Measurements from ENCODE around the gene GBE1.

The GBE1 gene

DNA sequence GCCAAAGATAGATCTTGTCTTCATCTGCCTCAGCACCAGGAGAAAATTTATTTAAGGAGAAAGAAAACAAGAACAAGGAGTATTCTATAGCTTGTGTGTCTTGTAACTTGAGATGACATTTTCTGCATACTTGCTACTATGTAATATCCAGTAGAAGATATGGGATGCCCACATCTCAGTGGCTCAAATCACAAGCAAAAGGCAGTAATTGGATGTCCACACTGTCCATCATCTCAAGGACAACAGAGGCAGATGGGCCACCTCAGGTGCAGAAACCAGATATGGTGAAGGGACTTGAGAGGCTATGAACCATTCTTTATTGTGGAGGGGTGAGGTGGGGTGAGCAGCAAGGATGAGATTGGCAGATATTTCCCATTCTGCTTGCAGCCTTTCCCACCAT, 309.0 kb downstream of the GBE1 start:
- Mint-ChIP-seq H3K36me3 (ENCODE audit: low read depth) (no peaks in the 10 kb centered on the region), H3K4me1 (ENCODE audit: low read depth) (no peaks in the 10 kb centered on the region), H3K9me3 (no peaks in the 10 kb centered on the region), H3K4me3 (no peak overlapping the region), H3K27ac (no peak overlapping the region), H3K27me3 (no peaks in the 10 kb centered on the region)
- no peak for DNase-seq

DNA sequence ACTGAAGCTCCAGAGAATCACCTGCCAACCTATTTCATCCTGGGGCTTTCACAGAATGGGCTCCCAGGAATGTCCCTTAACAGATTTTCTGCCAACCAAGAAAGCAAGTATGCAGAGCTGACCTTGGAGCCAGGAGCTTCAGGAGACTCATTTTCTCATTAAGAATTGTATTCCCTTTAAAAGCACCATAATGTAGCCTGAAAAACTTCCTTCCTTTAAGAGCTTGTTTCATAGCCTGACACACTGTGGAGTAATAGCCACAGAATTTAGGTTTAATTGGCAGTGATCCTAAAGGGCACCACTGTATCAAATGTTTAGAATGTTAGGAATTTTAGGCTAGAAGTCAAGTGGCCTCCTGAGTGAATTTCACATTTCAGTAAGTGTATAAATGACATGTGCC, 309.8 kb downstream of the GBE1 start:
- H3K27me3 Mint-ChIP-seq, result no peaks in the 10 kb centered on the region
- no peaks in the 10 kb centered on the region for H3K4me1 Mint-ChIP-seq (ENCODE audit: low read depth)
- no peak for DNase-seq
- no peaks in the 10 kb centered on the region for H3K9me3 Mint-ChIP-seq
- H3K36me3 Mint-ChIP-seq (ENCODE audit: low read depth), result no peaks in the 10 kb centered on the region
- H3K27ac Mint-ChIP-seq, result no peak overlapping the region
- H3K4me3 Mint-ChIP-seq, result no peak overlapping the region

DNA sequence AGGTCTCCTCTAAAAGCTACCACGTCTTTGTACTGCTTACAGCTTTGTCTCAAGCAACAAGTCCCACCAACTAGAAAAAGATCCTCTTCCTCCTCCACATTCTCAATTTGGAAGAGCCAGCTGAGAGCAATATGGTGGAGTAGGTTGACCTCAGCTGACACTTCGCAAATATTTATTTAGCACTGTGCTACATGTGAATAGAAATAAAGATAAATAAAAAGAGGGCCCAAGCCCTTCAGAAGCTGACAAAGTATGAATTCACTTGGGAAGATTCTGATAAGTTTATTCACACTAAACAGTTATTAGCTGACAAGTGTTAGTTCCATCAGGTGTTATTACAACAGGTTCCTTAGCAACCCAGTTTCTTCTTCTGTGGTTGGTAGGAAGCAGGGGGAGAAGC, 310.3 kb downstream of the GBE1 start:
- H3K4me1 Mint-ChIP-seq (ENCODE audit: low read depth), result no peaks in the 10 kb centered on the region
- no peak for DNase-seq
- H3K9me3 Mint-ChIP-seq, result no peaks in the 10 kb centered on the region
- H3K4me3 Mint-ChIP-seq, result no peak overlapping the region
- no peaks in the 10 kb centered on the region for H3K27me3 Mint-ChIP-seq
- no peak overlapping the region for H3K27ac Mint-ChIP-seq
- no peaks in the 10 kb centered on the region for H3K36me3 Mint-ChIP-seq (ENCODE audit: low read depth)

DNA sequence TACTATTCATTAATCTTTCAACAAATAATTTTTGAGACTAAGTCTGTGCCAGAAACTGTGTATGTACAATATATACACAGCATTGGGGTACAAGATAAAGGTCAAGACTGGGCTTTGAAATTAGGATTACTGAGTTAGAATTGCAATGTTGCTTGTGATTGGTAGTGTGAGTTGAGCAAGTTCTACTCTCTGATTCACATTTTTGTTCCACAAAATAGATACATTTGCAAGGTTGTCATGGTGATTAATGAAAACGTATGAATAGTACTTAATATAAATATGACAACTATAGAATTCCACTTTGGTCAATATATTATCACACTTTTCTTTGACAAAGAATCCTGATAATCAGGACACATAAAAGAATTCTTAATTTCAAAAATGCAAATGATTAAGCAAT, 314.6 kb downstream of the GBE1 start:
- Mint-ChIP-seq H3K4me3 (no peak overlapping the region), H3K4me1 (ENCODE audit: low read depth) (no peaks in the 10 kb centered on the region), H3K27ac (no peak overlapping the region), H3K36me3 (ENCODE audit: low read depth) (no peaks in the 10 kb centered on the region), H3K9me3 (peaks cover 2% of the 10 kb centered on the region), H3K27me3 (no peaks in the 10 kb centered on the region)
- DNase-seq, result no peak

DNA sequence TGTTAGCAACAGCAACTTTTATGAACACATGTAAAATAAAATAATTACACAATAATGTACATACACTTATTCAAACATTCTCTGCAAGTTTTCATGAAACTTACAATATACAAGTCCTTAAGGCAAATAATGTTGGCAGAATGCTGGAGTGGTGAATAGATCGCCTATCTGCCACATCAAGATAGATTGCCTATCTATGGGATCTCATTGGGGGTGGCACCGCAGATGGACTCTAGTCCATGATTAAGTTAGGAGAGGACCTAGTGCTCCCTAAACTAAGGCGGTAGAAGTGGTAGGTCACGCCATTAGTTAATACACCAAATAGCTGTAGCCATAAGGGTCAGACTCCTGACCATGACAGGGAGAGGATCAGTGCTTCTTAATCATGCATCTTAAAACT, 315.7 kb downstream of the GBE1 start:
- DNase-seq, result no peak
- no peaks in the 10 kb centered on the region for H3K4me1 Mint-ChIP-seq (ENCODE audit: low read depth)
- no peak overlapping the region for H3K4me3 Mint-ChIP-seq
- H3K9me3 Mint-ChIP-seq, result peaks cover 2% of the 10 kb centered on the region
- no peaks in the 10 kb centered on the region for H3K27me3 Mint-ChIP-seq
- H3K36me3 Mint-ChIP-seq (ENCODE audit: low read depth), result no peaks in the 10 kb centered on the region
- H3K27ac Mint-ChIP-seq, result no peak overlapping the region

DNA sequence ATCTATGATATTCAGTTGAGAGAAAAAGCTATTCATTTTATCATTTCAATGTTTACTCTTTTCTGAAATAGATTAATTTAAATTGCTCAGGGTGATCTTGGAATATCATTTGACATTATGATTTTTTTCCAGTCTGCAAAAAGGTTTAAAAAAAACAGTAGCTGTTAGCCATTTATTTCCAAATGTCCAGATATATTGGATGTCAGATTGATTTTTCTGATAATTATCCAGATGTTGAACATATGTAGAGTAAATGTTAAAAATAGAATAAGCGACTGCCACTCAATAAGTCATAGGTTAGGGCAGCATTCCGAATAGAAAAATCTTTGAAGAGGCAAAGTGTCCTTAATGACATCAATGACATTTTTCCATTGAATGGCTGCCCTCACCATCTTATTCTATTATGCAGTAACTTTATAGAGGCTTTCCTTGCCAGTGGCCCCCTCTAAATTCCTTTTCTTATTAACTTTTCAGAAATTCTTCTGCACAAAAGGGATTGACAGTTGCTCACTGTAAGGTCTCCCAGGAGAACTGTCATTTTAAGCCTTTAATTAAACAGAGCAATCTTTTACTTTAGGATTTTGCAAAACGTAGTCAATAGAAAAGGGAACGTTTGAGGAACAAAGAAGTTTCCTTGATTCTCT, 316.5 kb downstream of the GBE1 start:
- no peaks in the 10 kb centered on the region for H3K27me3 Mint-ChIP-seq
- H3K4me1 Mint-ChIP-seq (ENCODE audit: low read depth), result no peaks in the 10 kb centered on the region
- H3K4me3 Mint-ChIP-seq, result no peak overlapping the region
- H3K27ac Mint-ChIP-seq, result no peak overlapping the region
- no peaks in the 10 kb centered on the region for H3K36me3 Mint-ChIP-seq (ENCODE audit: low read depth)
- H3K9me3 Mint-ChIP-seq, result peaks cover 2% of the 10 kb centered on the region
- no peak for DNase-seq

DNA sequence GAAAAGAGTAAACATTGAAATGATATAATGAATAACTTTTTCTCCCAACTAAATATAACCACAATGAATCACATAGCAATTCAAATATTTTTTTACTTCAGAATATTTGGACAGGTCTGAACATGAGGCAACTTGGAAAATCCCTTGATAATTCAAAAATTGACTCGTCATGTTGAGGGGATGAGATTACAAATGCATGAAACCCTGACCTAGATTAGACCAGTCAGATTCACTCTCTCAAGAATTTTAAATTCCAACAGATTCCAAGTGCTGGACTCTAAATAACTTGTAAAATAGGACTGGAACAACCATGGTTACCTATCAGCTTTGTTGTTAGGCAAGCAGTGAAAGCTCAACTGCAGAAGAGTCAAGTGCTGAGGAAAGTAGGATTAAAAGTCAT, 317.5 kb downstream of the GBE1 start:
- DNase-seq, result no peak
- Mint-ChIP-seq H3K4me1 (ENCODE audit: low read depth) (no peaks in the 10 kb centered on the region), H3K36me3 (ENCODE audit: low read depth) (no peaks in the 10 kb centered on the region), H3K9me3 (peaks cover 2% of the 10 kb centered on the region), H3K27ac (no peak overlapping the region), H3K4me3 (no peak overlapping the region), H3K27me3 (no peaks in the 10 kb centered on the region)

DNA sequence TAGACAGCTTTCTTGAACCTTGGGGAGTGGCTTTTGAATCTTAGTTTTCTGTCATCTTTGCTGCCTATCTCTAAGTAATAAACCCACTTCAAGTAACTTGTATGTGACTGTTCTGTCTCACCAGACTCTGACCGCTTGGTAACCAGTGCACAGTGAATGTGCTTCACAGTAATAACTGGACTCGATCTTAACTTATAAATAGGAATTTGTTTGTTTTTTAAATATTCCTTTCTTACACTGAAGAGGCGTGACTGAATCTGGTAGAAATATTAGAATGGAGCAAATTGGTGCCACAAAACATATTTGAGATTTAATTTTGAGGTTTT, 318.0 kb downstream of the GBE1 start:
- H3K27me3 Mint-ChIP-seq, result no peaks in the 10 kb centered on the region
- H3K4me1 Mint-ChIP-seq (ENCODE audit: low read depth), result no peaks in the 10 kb centered on the region
- H3K4me3 Mint-ChIP-seq, result no peak overlapping the region
- H3K36me3 Mint-ChIP-seq (ENCODE audit: low read depth), result no peaks in the 10 kb centered on the region
- H3K9me3 Mint-ChIP-seq, result peaks cover 2% of the 10 kb centered on the region
- no peak overlapping the region for H3K27ac Mint-ChIP-seq
- DNase-seq, result no peak

DNA sequence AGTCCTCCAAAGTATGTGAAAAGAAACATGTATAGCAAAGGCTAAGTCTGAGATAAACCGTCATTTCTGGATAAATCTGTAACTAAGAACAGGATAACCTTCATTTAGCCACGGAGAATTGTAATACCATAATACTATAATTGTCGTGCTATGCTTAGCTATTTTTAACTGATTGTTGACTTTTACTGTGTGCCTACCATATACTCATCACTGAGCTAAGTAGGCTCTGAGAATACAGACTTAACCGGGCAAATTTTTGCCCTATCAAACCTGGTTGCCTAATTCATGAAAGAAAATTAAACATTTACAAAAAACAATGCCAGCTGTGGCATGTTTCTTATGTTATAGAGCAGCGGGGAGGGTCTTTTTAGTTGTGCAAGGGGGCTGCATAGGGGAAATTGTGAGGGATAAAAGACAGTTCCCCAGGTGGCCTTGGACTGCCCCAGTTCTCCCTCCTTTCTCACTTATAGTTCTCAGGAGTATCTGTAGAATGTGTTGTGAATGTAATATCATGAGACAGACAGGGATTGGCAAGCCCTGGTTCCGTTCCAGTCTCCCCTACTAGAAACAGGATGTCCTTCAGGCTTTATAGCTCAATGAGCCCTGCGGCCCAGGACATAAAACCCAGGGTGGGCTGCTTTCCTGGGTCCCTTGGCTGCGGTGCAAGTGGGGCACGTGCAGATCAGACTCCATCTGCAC, 318.5 kb downstream of the GBE1 start:
- no peaks in the 10 kb centered on the region for H3K36me3 Mint-ChIP-seq (ENCODE audit: low read depth)
- peaks cover 2% of the 10 kb centered on the region for H3K9me3 Mint-ChIP-seq
- no peaks in the 10 kb centered on the region for H3K4me1 Mint-ChIP-seq (ENCODE audit: low read depth)
- no peaks in the 10 kb centered on the region for H3K27me3 Mint-ChIP-seq
- DNase-seq, result no peak
- no peak overlapping the region for H3K27ac Mint-ChIP-seq
- no peak overlapping the region for H3K4me3 Mint-ChIP-seq

DNA sequence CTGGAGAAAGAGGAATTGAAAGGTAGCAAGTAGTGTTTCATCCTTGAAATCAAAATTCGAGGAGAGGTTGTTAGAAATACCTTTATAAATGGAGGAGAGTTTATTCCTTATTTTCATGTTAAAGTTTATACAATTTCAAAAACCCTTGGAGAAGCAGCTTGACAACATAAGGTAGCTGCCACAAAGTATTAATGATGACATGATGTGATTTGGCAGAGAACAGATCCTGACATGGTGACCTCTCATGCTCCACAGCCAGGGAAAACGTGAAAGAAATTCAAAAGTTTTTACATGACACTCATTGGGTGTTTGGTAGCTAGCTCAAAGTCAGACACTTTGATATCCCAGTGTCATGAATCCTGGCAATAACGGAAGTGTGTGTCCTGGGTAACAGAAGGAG, 320.8 kb downstream of the GBE1 start:
- no peak overlapping the region for H3K27ac Mint-ChIP-seq
- H3K4me1 Mint-ChIP-seq (ENCODE audit: low read depth), result no peaks in the 10 kb centered on the region
- no peak overlapping the region for H3K4me3 Mint-ChIP-seq
- H3K36me3 Mint-ChIP-seq (ENCODE audit: low read depth), result no peaks in the 10 kb centered on the region
- H3K27me3 Mint-ChIP-seq, result no peaks in the 10 kb centered on the region
- no peak for DNase-seq
- H3K9me3 Mint-ChIP-seq, result no peaks in the 10 kb centered on the region
